ENCODE measurements around the gene ASGR2. TPM values are rescaled to one million over a fixed set of nuclear protein-coding genes. Genes with fewer than 3 reads are reported as not detected.

Gene ASGR2
- total RNA-seq, 1 donor from 2014 or later, result 1.3 TPM

GRCh38 chr17:7144213-7144612 is 29.6 kb upstream of the ASGR2 start:
- Histone ChIP-seq H3K4me1 (no peaks in the 10 kb centered on the region), H3K27ac (no peak overlapping the region), H3K27me3 (ENCODE audit: low read depth) (no peaks in the 10 kb centered on the region), H3K9me3 (no peaks in the 10 kb centered on the region), H3K36me3 (no peaks in the 10 kb centered on the region), H3K4me3 (no peak overlapping the region)
- DNase-seq, result no peak
- TF ChIP-seq, protein P1, sequence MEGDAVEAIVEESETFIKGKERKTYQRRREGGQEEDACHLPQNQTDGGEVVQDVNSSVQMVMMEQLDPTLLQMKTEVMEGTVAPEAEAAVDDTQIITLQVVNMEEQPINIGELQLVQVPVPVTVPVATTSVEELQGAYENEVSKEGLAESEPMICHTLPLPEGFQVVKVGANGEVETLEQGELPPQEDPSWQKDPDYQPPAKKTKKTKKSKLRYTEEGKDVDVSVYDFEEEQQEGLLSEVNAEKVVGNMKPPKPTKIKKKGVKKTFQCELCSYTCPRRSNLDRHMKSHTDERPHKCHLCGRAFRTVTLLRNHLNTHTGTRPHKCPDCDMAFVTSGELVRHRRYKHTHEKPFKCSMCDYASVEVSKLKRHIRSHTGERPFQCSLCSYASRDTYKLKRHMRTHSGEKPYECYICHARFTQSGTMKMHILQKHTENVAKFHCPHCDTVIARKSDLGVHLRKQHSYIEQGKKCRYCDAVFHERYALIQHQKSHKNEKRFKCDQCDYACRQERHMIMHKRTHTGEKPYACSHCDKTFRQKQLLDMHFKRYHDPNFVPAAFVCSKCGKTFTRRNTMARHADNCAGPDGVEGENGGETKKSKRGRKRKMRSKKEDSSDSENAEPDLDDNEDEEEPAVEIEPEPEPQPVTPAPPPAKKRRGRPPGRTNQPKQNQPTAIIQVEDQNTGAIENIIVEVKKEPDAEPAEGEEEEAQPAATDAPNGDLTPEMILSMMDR (IDR thresholded peaks at IDR 0.05), result no peak
- ATAC-seq, result no peak
- intact Hi-C loops (cut with DNase I), result no loop called here

- no peak for DNase-seq
These were observed 27.2 kb upstream of the ASGR2 start for GRCh38 chr17:7141824-7142223.

GRCh38 chr17:7139400-7139799 is 24.8 kb upstream of the ASGR2 start:
- H3K4me3 ChIP-seq, result peak overlapping the region; percentile 41
- peaks cover 5% of the 10 kb centered on the region for H3K4me1 ChIP-seq
- TF ChIP-seq, protein P1 (IDR thresholded peaks at IDR 0.05), result no peak
- DNase-seq, result no peak
- ATAC-seq, result no peak
- intact Hi-C loops (cut with DNase I), result loop anchor here (5.0 kb wide), 1 partner anchor 87 kb away; no protein-coding TSS in a partner anchor
- H3K9me3 ChIP-seq, result no peaks in the 10 kb centered on the region
- peaks cover 9% of the 10 kb centered on the region for H3K27me3 ChIP-seq (ENCODE audit: low read depth)
- H3K27ac ChIP-seq, result peak overlapping the region; percentile 54
- H3K36me3 ChIP-seq, result no peaks in the 10 kb centered on the region

More at GRCh38 chr17:7141824-7142223, 27.2 kb upstream of the ASGR2 start:
- TF ChIP-seq, protein P1 (IDR thresholded peaks at IDR 0.05), result no peak
- ATAC-seq, result peak; percentile 20 to 57
- Histone ChIP-seq H3K27ac (no peak overlapping the region), H3K36me3 (no peaks in the 10 kb centered on the region), H3K27me3 (ENCODE audit: low read depth) (peaks cover 6% of the 10 kb centered on the region), H3K4me1 (no peaks in the 10 kb centered on the region), H3K4me3 (no peak overlapping the region), H3K9me3 (no peaks in the 10 kb centered on the region)
- intact Hi-C loops (cut with DNase I), result no loop called here

GRCh38 chr17:7138800-7139381 is 24.3 kb upstream of the ASGR2 start:
- ATAC-seq (no peak), DNase-seq (no peak)
- Histone ChIP-seq H3K27ac (peak overlapping the region; percentile 54), H3K9me3 (no peaks in the 10 kb centered on the region), H3K4me1 (peaks cover 5% of the 10 kb centered on the region), H3K27me3 (ENCODE audit: low read depth) (peaks cover 9% of the 10 kb centered on the region), H3K36me3 (no peaks in the 10 kb centered on the region), H3K4me3 (peak overlapping the region; percentile 41)
- intact Hi-C loops (cut with DNase I), result loop anchor here (5.0 kb wide), 1 partner anchor 87 kb away; no protein-coding TSS in a partner anchor
- TF ChIP-seq, protein P1 (IDR thresholded peaks at IDR 0.05), result no peak

DNA sequence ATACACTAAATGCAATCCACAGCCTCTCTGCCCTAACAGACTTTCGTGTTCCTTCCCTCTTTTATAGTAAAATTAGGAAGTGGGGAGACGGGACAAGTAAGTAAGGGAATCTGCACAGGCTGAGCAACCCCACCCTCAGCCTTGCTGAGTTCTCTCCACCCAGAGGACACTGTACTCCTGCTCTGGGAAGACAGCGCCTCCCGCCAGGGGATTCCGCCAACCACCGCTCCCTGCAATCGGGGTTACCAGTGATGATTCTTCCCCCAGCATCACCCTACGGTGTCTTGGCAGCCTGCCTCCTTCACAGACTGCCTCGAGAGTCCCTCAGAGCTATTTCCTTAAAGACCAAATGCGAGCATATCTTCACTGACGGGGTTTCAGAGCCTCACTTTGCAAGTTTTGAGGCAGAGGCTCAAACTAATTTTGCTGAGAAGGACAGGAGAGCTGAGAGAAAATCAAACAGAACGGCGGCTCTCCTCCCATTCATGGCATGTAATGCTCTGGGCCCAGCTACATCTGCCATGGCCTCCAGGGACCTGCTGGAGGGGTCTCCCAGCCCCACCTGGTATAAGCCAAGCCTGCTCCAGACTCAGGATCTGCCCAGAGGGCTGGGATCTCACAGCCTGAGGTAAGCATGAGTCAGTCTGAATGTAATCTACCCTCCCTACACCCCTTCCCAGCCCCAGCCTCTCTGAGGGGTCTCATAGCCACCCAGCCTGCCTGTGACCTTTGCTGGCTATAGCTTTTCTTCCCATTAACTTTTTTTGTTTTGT is 22.7 kb upstream of the ASGR2 start:
- DNase-seq (peak; percentile 68), ATAC-seq (peak; percentile 34 to 52)
- Histone ChIP-seq H3K4me1 (peaks cover 20% of the 10 kb centered on the region), H3K36me3 (no peaks in the 10 kb centered on the region), H3K27me3 (ENCODE audit: low read depth) (peaks cover 9% of the 10 kb centered on the region), H3K27ac (peak overlapping the region; percentile 74), H3K4me3 (peak overlapping the region; percentile 41), H3K9me3 (no peaks in the 10 kb centered on the region)
- TF ChIP-seq, protein P1 (IDR thresholded peaks at IDR 0.05), result no peak
- intact Hi-C loops (cut with DNase I), result loop anchor here (5.0 kb wide), 1 partner anchor 85 kb away; no protein-coding TSS in a partner anchor
